ENCODE data around the gene RHD.
"Not testable (repeated sequence)": the region's sequence is repeated elsewhere in the genome, so short reads cannot be mapped to it uniquely, and the experiment has no call there.

The RHD gene
- 0 reads per million in 2 experiments for total RNA-seq

DNA sequence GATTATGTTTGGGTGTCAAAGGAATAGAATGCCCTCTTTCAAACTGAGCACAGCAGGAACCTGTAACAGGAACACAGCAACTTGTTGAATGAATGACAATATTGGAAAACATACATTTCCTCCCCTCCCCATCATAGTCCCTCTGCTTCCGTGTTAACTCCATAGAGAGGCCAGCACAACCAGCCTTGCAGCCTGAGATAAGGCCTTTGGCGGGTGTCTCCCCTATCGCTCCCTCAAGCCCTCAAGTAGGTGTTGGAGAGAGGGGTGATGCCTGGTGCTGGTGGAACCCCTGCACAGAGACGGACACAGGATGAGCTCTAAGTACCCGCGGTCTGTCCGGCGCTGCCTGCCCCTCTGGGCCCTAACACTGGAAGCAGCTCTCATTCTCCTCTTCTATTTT is at the start of gene RHD:
Gene RHD (plus strand): TSS at position 272 of the 400 bp plus-strand sequence. CDS start 39 bp downstream, at position 311.
- not testable (repeated sequence) for DNase-seq (ENCODE audit: low read depth)

GRCh38 chr1:25222606-25223005 is 49.7 kb upstream of the RHD start:
- DNase-seq (ENCODE audit: low read depth): no peak

DNA sequence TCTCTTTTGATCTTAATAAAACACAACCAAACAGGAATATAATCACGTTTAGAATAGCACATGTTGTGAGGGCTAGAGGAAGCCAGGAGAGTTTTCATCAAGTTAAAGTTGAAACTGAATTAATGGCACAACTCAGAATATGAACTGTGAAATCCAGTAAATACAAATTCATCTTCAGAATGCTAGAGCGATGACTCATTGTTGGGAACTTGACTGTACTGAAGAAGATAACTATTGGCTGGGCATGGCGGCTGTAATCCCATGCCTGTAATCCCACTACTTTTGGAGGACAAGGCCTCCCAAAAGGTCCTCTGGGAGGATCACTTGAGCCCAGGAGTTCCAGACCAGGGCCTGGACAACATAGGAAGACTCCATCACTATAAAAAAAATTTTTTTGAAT is 48.8 kb upstream of the RHD start:
- no peak for DNase-seq (ENCODE audit: low read depth)

GRCh38 chr1:25232027-25232865 is 40.1 kb upstream of the RHD start, which contains the start of gene SYF2:
Gene SYF2 (minus strand): TSS chr1:25232502. CDS start chr1:25232467, 35 bp downstream.
- peak; percentile 81 for DNase-seq (ENCODE audit: low read depth)

DNA sequence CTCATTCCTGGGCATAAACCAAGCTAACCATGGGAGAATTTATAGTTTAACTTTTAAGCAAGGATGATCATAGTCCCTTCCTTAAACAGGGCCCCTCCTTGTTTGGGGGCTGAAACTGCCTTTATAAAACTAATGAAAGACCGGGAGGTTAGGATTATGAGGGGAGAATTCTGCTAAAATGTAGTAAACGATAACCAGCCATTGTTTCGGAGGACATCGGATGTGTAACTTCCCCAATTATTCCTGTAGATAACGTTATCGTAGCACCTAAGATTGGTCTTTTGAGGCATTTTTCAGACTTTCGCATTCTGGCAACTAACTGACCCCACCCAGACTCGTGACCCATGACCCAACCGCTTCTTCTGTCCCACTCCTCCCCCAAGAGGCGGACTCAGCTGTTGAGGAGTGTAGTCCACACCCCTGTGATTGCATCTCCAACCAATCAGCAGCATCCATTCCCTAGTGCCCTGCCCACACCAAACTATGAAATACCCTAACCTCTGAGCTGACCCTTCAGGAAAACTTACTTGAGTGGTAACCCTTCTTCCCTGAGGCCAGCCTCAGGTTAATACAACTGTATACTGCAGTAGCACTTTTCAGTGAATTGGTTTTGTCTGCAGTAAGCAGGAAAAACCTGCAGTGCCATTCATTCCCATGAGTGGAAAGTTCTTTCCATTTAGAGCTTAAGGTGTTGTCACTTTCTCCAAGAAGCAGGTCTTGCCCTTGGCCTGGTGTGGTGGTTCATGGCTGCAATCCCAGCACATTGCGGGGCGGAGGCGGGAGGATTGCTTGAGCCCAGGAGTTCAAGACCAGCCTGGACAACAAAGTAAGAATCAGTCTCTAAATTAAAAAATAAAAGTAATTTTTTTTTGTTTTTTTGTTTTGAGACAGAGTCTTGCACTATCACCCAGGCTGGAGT is 39.2 kb upstream of the RHD start:
- DNase-seq (ENCODE audit: low read depth): peak; percentile 18

DNA sequence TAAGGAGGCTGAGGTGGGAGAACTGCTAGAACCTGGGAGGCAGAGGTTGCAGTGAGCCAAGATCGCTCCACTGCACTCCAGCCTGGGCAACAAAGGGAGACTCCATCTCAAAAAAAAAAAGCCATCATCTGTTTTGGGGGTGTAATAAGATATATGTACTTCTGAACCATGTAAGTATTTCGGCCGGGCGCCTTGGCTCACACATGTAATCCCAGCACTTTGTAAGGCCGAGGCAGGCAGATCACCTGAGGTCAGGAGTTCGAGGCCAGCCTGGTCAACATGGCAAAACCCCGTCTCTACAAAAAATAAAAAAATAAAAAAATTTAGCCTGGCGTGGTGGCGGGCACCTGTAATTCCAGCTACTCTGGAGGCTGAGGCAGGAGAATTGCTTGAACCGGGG is 36.9 kb upstream of the RHD start:
- DNase-seq (ENCODE audit: low read depth): not testable (repeated sequence)

DNA sequence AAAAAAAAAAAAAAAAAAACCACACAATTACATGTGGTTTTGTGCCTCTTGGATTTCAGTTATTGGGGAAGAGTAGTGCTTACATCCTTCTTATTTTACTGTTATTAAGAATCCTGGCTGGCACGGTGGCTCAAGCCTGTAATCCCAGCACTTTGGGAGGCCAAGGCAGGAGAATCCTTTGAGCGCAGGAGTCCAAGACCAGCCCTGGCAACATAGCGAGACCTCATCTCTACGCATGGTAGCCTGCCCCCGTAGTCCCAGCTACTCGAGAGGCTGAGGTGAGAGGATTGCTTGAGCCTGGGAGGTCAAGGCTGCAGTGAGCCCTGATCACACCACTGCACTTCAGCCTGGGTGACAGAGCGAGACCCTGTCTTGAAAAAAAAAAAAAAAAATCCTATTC is 36.0 kb upstream of the RHD start:
- DNase-seq (ENCODE audit: low read depth): not testable (repeated sequence)

DNA sequence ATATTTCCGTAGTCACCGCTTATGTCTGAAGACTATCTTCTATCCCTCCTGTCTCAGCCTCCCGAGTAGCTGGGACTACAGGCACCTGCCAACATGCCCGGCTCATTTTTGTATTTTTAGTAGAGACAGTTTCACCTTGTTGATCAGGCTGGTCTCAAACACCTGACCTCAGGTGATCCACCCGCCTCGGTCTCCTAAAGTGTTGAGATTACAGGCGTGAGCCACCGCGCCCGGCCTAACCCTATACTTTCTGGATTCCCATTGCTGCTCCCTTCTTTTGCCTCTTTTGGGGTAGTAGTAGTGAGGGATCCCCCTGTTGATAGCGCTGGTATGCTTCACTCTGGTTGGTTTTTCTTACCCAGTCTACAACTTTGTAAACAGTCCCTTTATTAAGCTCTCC is 34.3 kb upstream of the RHD start:
- no peak for DNase-seq (ENCODE audit: low read depth)

DNA sequence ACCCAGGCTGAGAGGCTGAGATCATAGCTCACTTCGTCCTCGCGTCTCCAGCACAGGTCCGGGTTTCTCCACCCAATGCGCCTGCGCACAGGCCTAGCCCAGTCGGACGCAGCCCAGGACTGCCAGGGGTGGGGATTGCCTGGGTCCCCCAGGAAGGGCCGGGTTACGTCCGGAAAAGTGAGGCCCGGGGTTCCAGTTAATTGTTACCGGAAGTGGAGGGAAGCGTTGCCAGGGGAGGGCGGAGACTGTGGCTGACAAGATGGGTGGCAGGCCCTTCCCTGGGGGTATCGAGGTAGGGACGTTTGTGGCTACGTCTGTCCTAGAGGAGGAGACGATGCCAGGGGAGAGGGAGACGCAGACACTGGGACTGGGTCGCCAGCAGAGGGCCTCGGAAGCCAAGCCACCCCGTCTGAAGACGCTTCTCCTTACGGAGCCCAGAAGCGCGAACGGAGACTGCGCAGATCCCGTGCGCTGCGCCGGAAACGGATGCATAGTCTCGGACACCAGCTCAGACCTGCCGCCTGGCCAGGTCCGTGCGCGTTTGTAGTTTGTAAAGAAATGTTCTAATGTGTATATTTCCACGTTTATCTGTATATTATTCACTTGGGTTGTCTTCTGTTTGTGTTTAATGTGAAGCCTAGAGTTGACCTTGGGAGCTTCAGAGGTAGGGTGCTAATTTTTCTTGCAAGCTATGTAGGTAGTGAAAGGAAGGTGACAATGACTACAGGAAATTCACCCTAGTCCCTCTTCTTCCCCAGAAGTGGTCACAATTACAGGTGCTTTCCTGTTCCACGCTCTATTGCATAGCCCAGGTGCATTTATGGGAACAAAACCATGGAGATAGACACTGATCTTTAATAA is 32.4 kb upstream of the RHD start:
- peak; percentile 74 for DNase-seq (ENCODE audit: low read depth)

GRCh38 chr1:25243907-25244306 is 28.4 kb upstream of the RHD start:
- no peak for DNase-seq (ENCODE audit: low read depth)

GRCh38 chr1:25245393-25245792 is 26.9 kb upstream of the RHD start:
- no peak for DNase-seq (ENCODE audit: low read depth)

DNA sequence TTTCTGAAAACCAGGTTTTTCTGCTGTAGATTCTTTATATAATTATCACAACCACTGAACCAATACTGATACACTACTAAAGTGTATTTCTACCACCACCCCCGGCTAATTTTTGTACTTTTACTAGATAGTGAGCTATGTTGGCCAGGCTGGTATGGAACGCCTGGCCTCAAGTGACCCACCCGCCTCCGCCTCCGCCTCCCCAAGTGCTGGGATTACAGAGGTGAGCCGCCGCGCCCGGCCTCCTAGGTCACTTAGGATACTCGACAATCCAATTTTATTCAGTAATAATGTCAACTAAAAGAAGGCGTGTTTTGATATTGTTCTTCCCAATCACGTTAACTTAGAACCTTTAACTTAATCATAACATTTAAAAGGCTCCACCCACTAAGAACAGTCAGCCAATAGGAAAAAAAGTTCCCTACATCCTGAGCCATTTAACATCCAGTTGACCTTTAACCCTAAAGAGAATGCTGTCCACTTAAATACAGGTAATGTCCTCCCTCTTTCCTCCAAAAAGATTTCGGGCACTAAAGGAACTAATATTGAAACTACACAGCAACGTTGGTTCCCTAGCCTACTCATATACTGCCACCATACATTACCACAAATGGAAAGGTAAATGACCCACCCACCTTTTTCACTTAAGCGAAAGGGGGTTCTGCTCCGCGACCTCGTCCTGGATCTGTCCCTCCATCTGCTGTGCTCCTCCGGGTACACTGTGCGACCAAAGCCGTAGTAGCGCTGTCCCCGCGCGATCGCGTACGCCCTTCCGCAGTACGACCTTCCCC is 26.3 kb upstream of the RHD start:
- DNase-seq (ENCODE audit: low read depth): no peak

GRCh38 chr1:25246600-25247023 is 25.7 kb upstream of the RHD start:
- DNase-seq (ENCODE audit: low read depth): no peak

- DNase-seq (ENCODE audit: low read depth): peak; percentile 100
Measured at GRCh38 chr1:25247024-25247828, 25.1 kb upstream of the RHD start, which contains the start of gene RSRP1. Gene RSRP1 (minus strand): TSS chr1:25247454. CDS start chr1:25246963, 491 bp downstream.

DNA sequence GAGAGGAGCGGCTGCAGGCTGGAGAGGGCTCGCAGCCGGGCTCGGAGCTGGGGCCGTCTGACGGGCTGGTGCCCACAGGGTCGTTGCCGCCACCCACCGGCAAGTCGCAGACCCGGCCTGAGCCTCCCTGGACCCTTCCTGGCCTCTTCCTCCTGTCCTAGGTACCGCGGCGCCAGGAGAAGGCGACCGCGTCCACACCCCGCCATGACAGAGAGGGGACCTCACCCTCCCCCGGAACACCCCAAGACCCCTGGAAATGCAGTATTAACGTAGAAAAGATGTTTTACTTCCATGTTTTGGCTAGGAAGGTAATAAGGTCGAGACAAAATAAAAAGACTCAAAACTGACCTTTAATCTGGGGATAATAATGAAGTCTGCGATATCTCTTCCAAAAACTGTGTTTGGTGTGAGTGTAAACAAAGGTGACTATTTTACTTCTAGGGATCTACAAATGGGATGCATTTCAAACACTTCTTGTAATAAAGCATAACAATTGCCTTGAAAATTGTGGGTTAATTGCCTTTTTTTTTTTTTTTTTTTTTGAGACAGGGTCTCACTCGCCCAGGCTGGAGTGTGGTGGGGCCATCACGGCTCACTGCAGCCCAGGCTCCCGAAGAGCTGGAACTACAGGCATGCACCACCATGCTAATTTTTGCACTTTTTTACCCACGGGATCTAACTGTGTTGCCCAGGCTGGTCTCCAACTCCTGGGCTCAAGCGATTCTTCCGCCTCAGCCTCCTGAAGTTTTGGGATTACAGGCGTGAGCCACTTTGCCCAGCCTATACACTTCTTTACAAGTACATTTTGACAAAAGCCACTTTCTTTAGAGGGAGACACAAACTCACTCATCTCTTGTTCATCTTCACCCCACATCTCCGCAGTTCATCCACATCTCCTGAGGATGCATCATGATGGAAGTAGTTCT is 24.2 kb upstream of the RHD start:
- DNase-seq (ENCODE audit: low read depth): no peak

- DNase-seq (ENCODE audit: low read depth): no peak
Measured at GRCh38 chr1:25253911-25254310, 18.4 kb upstream of the RHD start.

- DNase-seq (ENCODE audit: low read depth): no peak
Measured at GRCh38 chr1:25255706-25256577, 16.4 kb upstream of the RHD start.

DNA sequence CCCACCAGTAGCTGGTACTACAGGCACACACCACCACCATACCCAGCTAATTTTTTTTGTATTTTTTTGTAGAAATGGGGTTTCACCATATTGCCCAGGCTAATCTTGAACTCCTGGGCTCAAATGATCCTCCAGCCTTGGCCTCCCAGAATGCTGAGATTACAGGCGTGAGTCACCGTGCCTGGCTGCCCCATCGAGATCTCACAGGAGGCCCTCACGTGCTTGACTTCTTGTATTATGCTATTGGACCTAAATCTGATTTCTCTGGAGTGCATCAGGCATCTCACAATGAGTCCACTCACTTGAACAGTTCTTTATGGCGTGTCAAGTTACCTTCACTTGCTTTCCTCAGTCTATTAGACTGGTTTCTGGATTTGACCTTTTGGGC is 15.7 kb upstream of the RHD start:
- DNase-seq (ENCODE audit: low read depth): no peak
